Activated T-cell treated with anti-CD3 and anti-CD28 coated beads, Interleukin-2, amount 50 U/mL, for 24 hours (primary cell): ENCODE data around the gene TBX2.

Experiments used
- DNase-seq: peaks from one replicate; pipeline ENCODE4 v3.0.0-alpha.2; 2020
- H3K27ac Mint-ChIP-seq: 2 replicates; pipeline ENCODE4 v1.8.0; 2020; ENCODE audit warnings: mild to moderate bottlenecking, mixed read lengths
- H3K27me3 Mint-ChIP-seq: 2 replicates; pipeline ENCODE4 v1.8.0; 2020; ENCODE audit warnings: mixed read lengths
- H3K36me3 Mint-ChIP-seq: 2 replicates; pipeline ENCODE4 v1.8.0; 2020; ENCODE audit warnings: low read depth, mixed read lengths
- H3K4me1 Mint-ChIP-seq: 2 replicates; pipeline ENCODE4 v1.8.0; 2020; ENCODE audit warnings: low read depth, mixed read lengths
- H3K4me3 Mint-ChIP-seq: 2 replicates; pipeline ENCODE4 v1.8.0; 2020; ENCODE audit warnings: mild to moderate bottlenecking, moderate library complexity, mixed read lengths
- H3K9me3 Mint-ChIP-seq: 2 replicates; pipeline ENCODE4 v1.8.0; 2020; ENCODE audit warnings: mixed read lengths

Gene TBX2

DNA sequence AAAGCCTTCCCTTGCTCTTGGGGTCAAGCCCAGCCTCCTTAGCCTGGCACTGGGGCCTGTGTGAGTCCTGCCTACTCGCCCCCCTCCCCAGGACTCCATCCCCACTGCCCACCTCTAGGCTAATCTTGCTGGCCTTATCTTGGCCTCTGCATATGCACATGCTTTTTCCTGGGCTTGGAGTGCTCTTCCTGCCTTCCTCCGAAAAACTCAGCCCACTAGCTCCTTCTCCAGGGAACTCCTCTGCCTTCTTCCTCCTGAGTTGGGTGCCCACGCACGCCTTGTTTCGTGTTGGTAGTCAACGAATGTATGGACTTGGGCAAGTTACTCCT is 16.5 kb downstream of the TBX2 start:
- Mint-ChIP-seq H3K27ac (no peak overlapping the region), H3K9me3 (no peaks in the 10 kb centered on the region), H3K27me3 (peaks cover 45% of the 10 kb centered on the region), H3K4me3 (no peak overlapping the region), H3K36me3 (no peaks in the 10 kb centered on the region), H3K4me1 (peaks cover 6% of the 10 kb centered on the region)
- DNase-seq, result no peak

- Mint-ChIP-seq H3K36me3 (no peaks in the 10 kb centered on the region), H3K9me3 (no peaks in the 10 kb centered on the region), H3K27me3 (peaks cover 48% of the 10 kb centered on the region), H3K4me3 (no peak overlapping the region), H3K4me1 (peaks cover 4% of the 10 kb centered on the region), H3K27ac (no peak overlapping the region)
- DNase-seq, result peak; percentile 74
Observed at GRCh38 chr17:61416540-61417363, 17.1 kb downstream of the TBX2 start.

GRCh38 chr17:61418449-61418848 is 18.8 kb downstream of the TBX2 start:
- no peak for DNase-seq
- H3K36me3 Mint-ChIP-seq, result no peaks in the 10 kb centered on the region
- peaks cover 52% of the 10 kb centered on the region for H3K27me3 Mint-ChIP-seq
- H3K4me3 Mint-ChIP-seq, result no peak overlapping the region
- H3K27ac Mint-ChIP-seq, result no peak overlapping the region
- H3K9me3 Mint-ChIP-seq, result no peaks in the 10 kb centered on the region
- H3K4me1 Mint-ChIP-seq, result peaks cover 4% of the 10 kb centered on the region

DNA sequence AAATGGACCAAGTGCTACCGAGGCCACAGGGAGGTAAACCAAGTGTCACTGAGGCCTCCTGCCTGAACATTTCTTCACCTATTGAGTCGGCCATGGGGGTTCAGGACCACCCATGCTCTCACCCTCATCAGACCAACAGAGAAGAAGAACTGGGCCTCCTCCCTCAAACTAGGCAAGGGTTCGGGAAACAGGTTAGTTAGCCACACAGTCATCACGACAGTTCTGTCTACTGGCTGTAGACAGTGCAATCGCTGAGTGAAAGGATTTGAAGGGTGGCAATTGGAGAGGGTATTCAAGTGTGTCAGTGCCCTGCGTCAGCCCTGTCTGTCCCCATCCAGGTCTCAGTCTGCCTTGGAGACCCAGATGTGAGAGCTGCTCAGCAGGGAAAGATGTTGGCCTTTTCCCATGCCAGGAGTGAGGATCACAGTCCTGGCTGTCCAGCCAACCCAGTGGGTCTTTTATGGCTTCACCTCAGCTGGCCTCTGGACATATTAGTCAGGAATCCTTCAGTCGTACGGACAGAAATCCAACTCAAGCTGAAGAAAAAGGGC is 19.9 kb downstream of the TBX2 start:
- Mint-ChIP-seq H3K9me3 (no peaks in the 10 kb centered on the region), H3K4me1 (peaks cover 4% of the 10 kb centered on the region), H3K36me3 (no peaks in the 10 kb centered on the region), H3K4me3 (no peak overlapping the region), H3K27ac (no peak overlapping the region), H3K27me3 (peaks cover 59% of the 10 kb centered on the region)
- DNase-seq, result no peak

DNA sequence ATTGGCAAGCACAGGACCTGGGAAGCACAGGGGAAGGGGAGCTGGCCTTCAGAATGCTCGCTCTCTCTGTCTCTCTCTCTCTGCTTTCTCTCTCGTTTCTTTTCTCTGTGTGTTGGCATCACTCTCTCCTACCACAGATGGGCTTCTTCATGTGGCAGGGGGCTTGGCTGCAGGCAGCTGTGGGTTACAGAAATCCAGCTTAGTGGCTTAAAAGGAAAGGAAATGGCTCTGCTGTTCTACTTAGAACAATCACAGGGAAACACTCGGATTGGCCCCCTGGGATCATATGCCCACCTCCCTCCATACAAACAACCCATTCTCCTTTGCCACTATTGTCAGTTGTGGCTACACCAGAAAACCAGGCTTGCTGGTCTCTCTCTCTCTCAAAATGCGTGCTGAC is 20.4 kb downstream of the TBX2 start:
- no peaks in the 10 kb centered on the region for H3K9me3 Mint-ChIP-seq

GRCh38 chr17:61420745-61421398 is 21.2 kb downstream of the TBX2 start:
- no peak for DNase-seq
- Mint-ChIP-seq H3K9me3 (no peaks in the 10 kb centered on the region), H3K27me3 (peaks cover 67% of the 10 kb centered on the region), H3K4me3 (no peak overlapping the region), H3K27ac (no peak overlapping the region), H3K4me1 (peaks cover 4% of the 10 kb centered on the region), H3K36me3 (no peaks in the 10 kb centered on the region)

More for the DNA sequence above, 20.4 kb downstream of the TBX2 start:
- H3K4me3 Mint-ChIP-seq, result no peak overlapping the region
- no peak overlapping the region for H3K27ac Mint-ChIP-seq
- peaks cover 62% of the 10 kb centered on the region for H3K27me3 Mint-ChIP-seq
- DNase-seq, result no peak
- H3K36me3 Mint-ChIP-seq, result no peaks in the 10 kb centered on the region
- H3K4me1 Mint-ChIP-seq, result peaks cover 4% of the 10 kb centered on the region

DNA sequence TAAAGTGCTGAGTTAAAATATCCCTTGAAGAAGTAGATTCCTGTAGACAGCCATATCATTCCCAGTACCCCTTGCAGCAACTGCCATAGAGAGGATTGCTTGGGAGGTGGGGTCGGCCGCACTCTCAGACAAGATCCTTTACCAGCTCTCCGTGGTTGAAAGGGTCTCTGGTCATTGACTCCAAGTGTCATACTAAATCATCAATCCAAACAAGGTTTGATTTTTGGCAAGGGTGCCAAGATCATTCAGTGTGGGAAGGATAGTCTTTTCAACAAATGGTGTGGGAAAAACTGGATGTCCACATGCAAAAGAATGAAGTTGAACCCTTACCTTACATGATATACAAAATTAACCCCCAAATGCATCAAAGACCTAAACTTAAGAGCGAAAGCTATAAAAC is 21.8 kb downstream of the TBX2 start:
- no peak overlapping the region for H3K27ac Mint-ChIP-seq
- peaks cover 70% of the 10 kb centered on the region for H3K27me3 Mint-ChIP-seq
- no peaks in the 10 kb centered on the region for H3K9me3 Mint-ChIP-seq
- H3K4me1 Mint-ChIP-seq, result peaks cover 4% of the 10 kb centered on the region
- DNase-seq, result no peak
- H3K36me3 Mint-ChIP-seq, result no peaks in the 10 kb centered on the region
- H3K4me3 Mint-ChIP-seq, result no peak overlapping the region

DNA sequence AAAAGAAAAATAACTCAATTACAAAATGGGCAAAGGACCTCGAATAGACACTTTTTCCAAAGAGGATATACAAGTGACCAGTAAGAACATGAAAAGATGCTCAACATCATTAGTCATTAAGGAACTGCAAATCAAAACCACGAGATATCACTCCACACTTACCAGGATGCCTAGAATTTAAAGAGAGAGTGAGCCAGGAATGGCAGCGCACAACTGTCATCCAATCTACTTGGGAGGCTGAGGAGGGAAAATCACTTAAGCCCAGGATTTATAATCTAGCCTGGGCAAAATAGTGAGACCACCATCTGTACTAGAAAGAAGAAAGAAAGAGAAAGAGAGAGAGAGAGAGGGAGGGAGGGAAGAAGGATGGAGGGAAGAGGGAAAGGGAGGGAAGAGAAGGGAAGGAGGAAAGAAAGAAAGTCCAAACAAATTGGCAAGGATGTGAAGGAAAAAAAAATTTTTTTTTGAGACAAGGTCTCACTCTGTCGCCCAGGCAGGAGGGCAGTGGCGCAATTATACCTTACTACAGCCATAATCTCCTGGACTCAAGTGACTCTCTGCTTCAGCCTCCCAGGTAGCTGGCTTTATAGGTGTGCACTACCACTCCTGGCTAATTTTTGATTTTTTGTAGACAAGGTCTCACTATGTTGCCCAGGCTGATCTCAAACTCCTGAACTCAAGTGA is 22.6 kb downstream of the TBX2 start:
- H3K36me3 Mint-ChIP-seq, result no peaks in the 10 kb centered on the region
- no peaks in the 10 kb centered on the region for H3K4me1 Mint-ChIP-seq
- no peak overlapping the region for H3K4me3 Mint-ChIP-seq
- no peak overlapping the region for H3K27ac Mint-ChIP-seq
- no peak for DNase-seq
- H3K27me3 Mint-ChIP-seq, result peaks cover 64% of the 10 kb centered on the region
- no peaks in the 10 kb centered on the region for H3K9me3 Mint-ChIP-seq

- H3K9me3 Mint-ChIP-seq, result no peaks in the 10 kb centered on the region
- H3K4me1 Mint-ChIP-seq, result no peaks in the 10 kb centered on the region
- no peak overlapping the region for H3K27ac Mint-ChIP-seq
- DNase-seq, result no peak
- H3K27me3 Mint-ChIP-seq, result peaks cover 64% of the 10 kb centered on the region
- H3K36me3 Mint-ChIP-seq, result no peaks in the 10 kb centered on the region
- no peak overlapping the region for H3K4me3 Mint-ChIP-seq
Observed at GRCh38 chr17:61422869-61423268, 23.2 kb downstream of the TBX2 start.

DNA sequence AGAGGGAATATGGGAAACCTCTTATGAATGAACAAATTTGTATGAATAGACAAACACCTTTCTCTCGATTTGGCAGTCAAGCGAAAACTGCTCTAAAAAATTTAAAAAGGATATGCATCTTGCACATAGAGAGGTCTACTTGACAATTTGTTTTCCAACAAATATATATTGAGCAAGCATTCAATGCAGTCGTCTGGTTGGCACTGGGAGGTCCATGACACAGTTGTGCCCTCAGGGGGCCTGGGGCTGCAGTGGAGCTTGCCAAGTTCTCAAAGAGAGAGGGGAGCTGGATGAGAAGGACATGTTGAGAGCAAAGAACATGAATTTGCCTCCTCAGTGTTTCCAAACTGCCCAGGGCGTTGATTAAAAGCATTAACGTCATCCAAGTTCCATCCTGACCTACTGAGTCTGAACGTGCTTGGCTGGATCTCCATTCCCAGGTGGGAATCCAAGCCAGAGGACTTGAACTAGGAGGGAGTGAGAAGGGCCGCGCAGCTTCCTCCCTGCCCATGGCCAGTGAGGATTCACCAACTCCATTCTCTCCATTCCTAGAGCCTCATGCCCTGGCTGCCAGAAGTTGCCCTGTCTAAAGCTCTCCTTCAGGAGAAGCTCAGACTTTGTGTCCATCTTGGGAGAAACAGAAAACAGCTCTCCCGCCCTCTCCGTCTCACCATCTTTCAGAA is 24.5 kb downstream of the TBX2 start:
- Mint-ChIP-seq H3K4me3 (no peak overlapping the region), H3K36me3 (no peaks in the 10 kb centered on the region), H3K27me3 (peaks cover 57% of the 10 kb centered on the region), H3K27ac (no peak overlapping the region), H3K4me1 (no peaks in the 10 kb centered on the region), H3K9me3 (no peaks in the 10 kb centered on the region)
- DNase-seq, result no peak

- Mint-ChIP-seq H3K36me3 (no peaks in the 10 kb centered on the region), H3K9me3 (no peaks in the 10 kb centered on the region), H3K27me3 (peaks cover 46% of the 10 kb centered on the region), H3K4me3 (no peak overlapping the region), H3K4me1 (no peaks in the 10 kb centered on the region), H3K27ac (no peak overlapping the region)
- DNase-seq, result no peak
Observed at GRCh38 chr17:61425682-61426481, 26.2 kb downstream of the TBX2 start.

DNA sequence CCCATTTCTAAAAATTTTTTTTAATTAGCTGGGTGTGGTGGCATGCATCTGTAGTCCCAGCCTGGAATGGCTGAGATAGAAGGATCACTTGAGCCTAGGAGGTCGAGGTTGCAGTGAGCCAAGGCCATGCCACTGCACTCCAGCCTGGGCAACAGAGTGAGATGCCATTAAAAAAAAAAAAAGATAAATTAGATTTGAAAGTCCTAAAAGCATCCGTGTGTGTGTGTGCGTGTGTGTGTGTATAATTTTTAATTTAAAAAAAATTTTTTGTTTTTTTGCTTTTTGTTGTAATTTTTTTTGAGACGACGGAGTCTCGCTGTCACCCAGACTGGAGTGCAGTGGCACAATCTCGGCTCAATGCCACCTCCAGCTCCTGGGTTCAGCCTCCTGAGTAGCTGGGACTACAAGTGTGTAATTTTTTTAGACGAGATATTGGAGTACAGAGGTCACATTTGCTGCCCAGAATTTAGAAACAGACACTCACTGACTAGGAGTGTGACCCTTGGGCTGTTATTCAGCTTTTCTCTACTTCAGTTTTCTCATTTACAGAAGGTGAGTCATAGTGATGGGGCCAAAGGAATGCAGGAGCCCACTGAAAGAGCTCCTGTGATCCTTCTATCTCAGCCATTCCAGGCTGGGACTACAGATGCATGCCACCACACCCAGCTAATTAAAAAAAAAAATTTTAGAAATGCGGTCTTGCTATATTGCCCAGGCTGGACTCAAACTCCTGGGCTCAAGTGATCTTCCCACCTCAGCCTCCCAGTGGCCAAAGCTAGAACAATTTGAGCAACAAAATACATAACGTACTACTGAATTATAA is 27.1 kb downstream of the TBX2 start:
- no peaks in the 10 kb centered on the region for H3K9me3 Mint-ChIP-seq
- peaks cover 44% of the 10 kb centered on the region for H3K27me3 Mint-ChIP-seq
- DNase-seq, result no peak
- H3K4me1 Mint-ChIP-seq, result no peaks in the 10 kb centered on the region
- H3K4me3 Mint-ChIP-seq, result no peak overlapping the region
- H3K27ac Mint-ChIP-seq, result no peak overlapping the region
- no peaks in the 10 kb centered on the region for H3K36me3 Mint-ChIP-seq

DNA sequence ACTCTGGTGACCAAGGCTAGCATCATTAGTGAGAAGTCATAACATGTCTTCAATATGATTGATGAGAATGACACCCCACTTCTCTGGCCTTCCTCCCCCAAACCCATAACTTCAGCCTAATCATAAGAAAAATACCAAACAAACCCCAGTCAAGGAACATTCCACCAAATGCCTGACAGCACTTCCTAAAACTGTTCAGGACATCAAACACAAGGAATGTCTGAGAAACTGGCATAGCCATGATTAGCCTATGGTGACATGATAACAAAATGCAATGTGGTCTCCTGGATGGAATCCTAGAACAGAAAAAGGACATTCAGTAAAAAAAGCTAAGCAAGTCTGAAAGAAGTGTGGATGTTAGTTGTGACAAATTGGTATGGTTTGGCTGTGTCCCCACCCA is 27.9 kb downstream of the TBX2 start:
- H3K4me1 Mint-ChIP-seq, result no peaks in the 10 kb centered on the region
- H3K4me3 Mint-ChIP-seq, result no peak overlapping the region
- no peak overlapping the region for H3K27ac Mint-ChIP-seq
- no peaks in the 10 kb centered on the region for H3K9me3 Mint-ChIP-seq
- DNase-seq, result no peak
- peaks cover 40% of the 10 kb centered on the region for H3K27me3 Mint-ChIP-seq
- no peaks in the 10 kb centered on the region for H3K36me3 Mint-ChIP-seq
